ENCODE measurements around the gene ROBO4.

The ROBO4 gene

GRCh38 chr11:124897674-124898262 is at the start of gene ROBO4:
Gene ROBO4, minus strand, starts transcription at chr11:124897865. Its CDS starts 70 bp downstream, at chr11:124897795.
- DNase-seq (ENCODE audit: low spot score) = no peak

- DNase-seq (ENCODE audit: low spot score) = no peak
These were observed 49.1 kb upstream of the ROBO4 start for GRCh38 chr11:124946735-124947141.

GRCh38 chr11:124945826-124946225 is 48.2 kb upstream of the ROBO4 start:
- DNase-seq (ENCODE audit: low spot score) = no peak

- no peak for DNase-seq (ENCODE audit: low spot score)
These were observed 46.9 kb upstream of the ROBO4 start for GRCh38 chr11:124944565-124944964.

- DNase-seq (ENCODE audit: low spot score) = no peak
These were observed 46.1 kb upstream of the ROBO4 start for GRCh38 chr11:124943741-124944140.

- peak; percentile 20 for DNase-seq (ENCODE audit: low spot score)
These were observed 45.6 kb upstream of the ROBO4 start for GRCh38 chr11:124943254-124943616.

- DNase-seq (ENCODE audit: low spot score) = no peak
These were observed 45.0 kb upstream of the ROBO4 start for GRCh38 chr11:124942466-124943253.

GRCh38 chr11:124941703-124942102 is 44.0 kb upstream of the ROBO4 start:
- DNase-seq (ENCODE audit: low spot score) = no peak

GRCh38 chr11:124938970-124939369 is 41.3 kb upstream of the ROBO4 start:
- DNase-seq (ENCODE audit: low spot score) = no peak

- DNase-seq (ENCODE audit: low spot score) = no peak
These were observed 40.6 kb upstream of the ROBO4 start for GRCh38 chr11:124938206-124938765.

GRCh38 chr11:124937336-124937935 is 39.8 kb upstream of the ROBO4 start:
- no peak for DNase-seq (ENCODE audit: low spot score)

- DNase-seq (ENCODE audit: low spot score) = peak; percentile 14
These were observed 38.2 kb upstream of the ROBO4 start, which contains the start of gene HEPACAM for GRCh38 chr11:124935548-124936514. Gene HEPACAM, minus strand, starts transcription at chr11:124936047. Its CDS starts 41 bp downstream, at chr11:124936006.

GRCh38 chr11:124934862-124935547 is 37.3 kb upstream of the ROBO4 start:
- DNase-seq (ENCODE audit: low spot score) = no peak

- no peak for DNase-seq (ENCODE audit: low spot score)
These were observed 33.1 kb upstream of the ROBO4 start for GRCh38 chr11:124930799-124931198.

GRCh38 chr11:124928942-124929665 is 31.4 kb upstream of the ROBO4 start:
- DNase-seq (ENCODE audit: low spot score) = peak; percentile 5

- DNase-seq (ENCODE audit: low spot score) = no peak
These were observed 25.6 kb upstream of the ROBO4 start for GRCh38 chr11:124923296-124923695.

- no peak for DNase-seq (ENCODE audit: low spot score)
These were observed 25.2 kb upstream of the ROBO4 start for GRCh38 chr11:124922831-124923230.

GRCh38 chr11:124920870-124921609 is 23.4 kb upstream of the ROBO4 start:
- no peak for DNase-seq (ENCODE audit: low spot score)

GRCh38 chr11:124920356-124920755 is 22.7 kb upstream of the ROBO4 start:
- DNase-seq (ENCODE audit: low spot score) = no peak

GRCh38 chr11:124919898-124920297 is 22.2 kb upstream of the ROBO4 start:
- no peak for DNase-seq (ENCODE audit: low spot score)

Data from cerebellar cortex (tissue), 1 donor.